CD4-positive, alpha-beta T cell (primary cell): ENCODE results near the gene MAL. TPM values are rescaled to one million over a fixed set of nuclear protein-coding genes. Genes with fewer than 3 reads are reported as not detected.
A peak's percentile ranks its signal among the peaks of the same experiment; 100 is the strongest.

Source experiments
- ATAC-seq: fragments of 200-7000 bp; cut with Tn5 transposase; one replicate; pipeline ENCODE4 v1.10.0; 2022; ENCODE audit warnings: mild to moderate bottlenecking; ENCODE audit not compliant: poor library complexity
- CTCF ChIA-PET: fragments of 350-600 bp; sonication (Branson Sonifier 250); formaldehyde crosslinking; loops from one replicate; lab custom pipeline; 2021; ENCODE audit warnings: antibody characterized with exemption, inconsistent platforms; lab: Charles Lee
- POLR2A ChIA-PET: fragments of 350-600 bp; sonication (Branson Sonifier 250); formaldehyde crosslinking; loops from one replicate; lab custom pipeline; 2021; ENCODE audit warnings: antibody characterized with exemption, inconsistent platforms; lab: Charles Lee
- DNase-seq, 14 experiments: peaks; one replicate each; pipeline ENCODE4 v3.0.0-alpha.2; 2013 to 2020; ENCODE audit warnings: mixed read lengths in 2 of 14
- H3K27ac ChIP-seq, 2 donors: one replicate each; pipeline versions ENCODE4 v1.5.1 to v1.7.0; 2013; ENCODE audit warnings: low read length in 2 of 2, low read depth in 1 of 2, mild to moderate bottlenecking in 1 of 2
- H3K27me3 ChIP-seq, 2 experiments: 1 replicate in 1 of 2; 2 replicates in 1 of 2; pipeline versions ENCODE4 v1.6.1 to v1.7.0; 2013; ENCODE audit warnings: low read length in 2 of 2, control low read depth in 1 of 2, mild to moderate bottlenecking in 1 of 2, moderate library complexity in 1 of 2; ENCODE audit not compliant: insufficient read depth in 2 of 2, control insufficient read depth in 1 of 2
- H3K36me3 ChIP-seq: one replicate; pipeline ENCODE4 v1.6.1; 2013; ENCODE audit warnings: low read length, control low read depth; ENCODE audit not compliant: insufficient read depth
- H3K4me1 ChIP-seq: one replicate; pipeline ENCODE4 v1.6.1; 2013; ENCODE audit warnings: low read length, control low read depth; ENCODE audit not compliant: insufficient read depth
- H3K4me3 ChIP-seq: one replicate; pipeline ENCODE4 v1.5.1; 2013; ENCODE audit warnings: mild to moderate bottlenecking, low read length, moderate library complexity
- H3K9me3 ChIP-seq, 2 experiments: 1 replicate in 1 of 2; 2 replicates in 1 of 2; pipeline versions ENCODE4 v1.6.1 to v1.7.0; 2013; ENCODE audit warnings: low read length in 2 of 2, mild to moderate bottlenecking in 2 of 2, control low read depth in 1 of 2, moderate library complexity in 1 of 2; ENCODE audit not compliant: control insufficient read depth in 1 of 2, insufficient read depth in 1 of 2
- H3K27ac Mint-ChIP-seq: one replicate; pipeline ENCODE4 v1.8.0; 2020; ENCODE audit warnings: mixed read lengths
- H3K27me3 Mint-ChIP-seq: one replicate; pipeline ENCODE4 v1.8.0; 2021; ENCODE audit warnings: mixed read lengths
- H3K36me3 Mint-ChIP-seq: one replicate; pipeline ENCODE4 v1.8.0; 2021; ENCODE audit warnings: low read depth, mixed read lengths
- H3K4me1 Mint-ChIP-seq: one replicate; pipeline ENCODE4 v1.8.0; 2021; ENCODE audit warnings: low read depth, mixed read lengths
- H3K4me3 Mint-ChIP-seq: one replicate; pipeline ENCODE4 v1.8.0; 2020; ENCODE audit warnings: mild to moderate bottlenecking, mixed read lengths
- H3K9me3 Mint-ChIP-seq: one replicate; pipeline ENCODE4 v1.8.0; 2020; ENCODE audit warnings: mixed read lengths
- intact Hi-C, 2 experiments: fragments of 100-400 bp; cut with DNase I in 1 of 2; cut with micrococcal nuclease in 1 of 2; formaldehyde crosslinking; loops; one replicate each; pipeline versions ENCODE4 v1.15.1 to v1.9.0; 2023 to 2025; cut with DNase I, micrococcal nuclease
- total RNA-seq, 174 experiments: library from RNA in 2 of 174; stranded (reverse) in 2 of 174; gene quantifications; one replicate each; pipeline ENCODE4 v1.2.3 and lab custom pipeline; 2021 to 2026
- TF ChIP-seq, protein P1 (sequence below): fragments of 200-600 bp; IDR thresholded peaks from one replicate; pipeline ENCODE4 v1.8.0; 2022; ENCODE audit warnings: antibody characterized with exemption, mild to moderate bottlenecking

The MAL gene
- total RNA-seq, 2 experiments from 2014 or later = 101 to 102 TPM

- Mint-ChIP-seq H3K4me1 (peaks cover 70% of the 10 kb centered on the region), H3K9me3 (no peaks in the 10 kb centered on the region), H3K4me3 (no peak overlapping the region), H3K27me3 (no peaks in the 10 kb centered on the region), H3K27ac (peak overlapping the region; percentile 33), H3K36me3 (peaks cover 4% of the 10 kb centered on the region)
- DNase-seq (peak in 1 of 14 experiments; percentile 25), ATAC-seq (no peak)
- Histone ChIP-seq H3K27ac (no peak overlapping the region), H3K9me3 (no peaks in the 10 kb centered on the region), H3K4me1 (peaks cover 68% of the 10 kb centered on the region), H3K36me3 (peaks cover 5% of the 10 kb centered on the region), H3K27me3 (no peaks in the 10 kb centered on the region), H3K4me3 (no peak overlapping the region)
- TF ChIP-seq, protein P1, sequence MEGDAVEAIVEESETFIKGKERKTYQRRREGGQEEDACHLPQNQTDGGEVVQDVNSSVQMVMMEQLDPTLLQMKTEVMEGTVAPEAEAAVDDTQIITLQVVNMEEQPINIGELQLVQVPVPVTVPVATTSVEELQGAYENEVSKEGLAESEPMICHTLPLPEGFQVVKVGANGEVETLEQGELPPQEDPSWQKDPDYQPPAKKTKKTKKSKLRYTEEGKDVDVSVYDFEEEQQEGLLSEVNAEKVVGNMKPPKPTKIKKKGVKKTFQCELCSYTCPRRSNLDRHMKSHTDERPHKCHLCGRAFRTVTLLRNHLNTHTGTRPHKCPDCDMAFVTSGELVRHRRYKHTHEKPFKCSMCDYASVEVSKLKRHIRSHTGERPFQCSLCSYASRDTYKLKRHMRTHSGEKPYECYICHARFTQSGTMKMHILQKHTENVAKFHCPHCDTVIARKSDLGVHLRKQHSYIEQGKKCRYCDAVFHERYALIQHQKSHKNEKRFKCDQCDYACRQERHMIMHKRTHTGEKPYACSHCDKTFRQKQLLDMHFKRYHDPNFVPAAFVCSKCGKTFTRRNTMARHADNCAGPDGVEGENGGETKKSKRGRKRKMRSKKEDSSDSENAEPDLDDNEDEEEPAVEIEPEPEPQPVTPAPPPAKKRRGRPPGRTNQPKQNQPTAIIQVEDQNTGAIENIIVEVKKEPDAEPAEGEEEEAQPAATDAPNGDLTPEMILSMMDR = no peak
- ChIA-PET POLR2A (interaction anchor here (1.1 to 17.1 kb wide), 4 partner anchors 10 to 32 kb away, joined by 3 to 295 read pairs (median 4); no protein-coding TSS in a partner anchor), CTCF (no interaction called here)
- intact Hi-C loops = loop anchor here in 1 of 2 experiments (2.0 to 5.0 kb wide), 2 partner anchors 16 to 36 kb away; no protein-coding TSS in a partner anchor
Observed at GRCh38 chr2:95058466-95058988, 33.0 kb downstream of the MAL start.

DNA sequence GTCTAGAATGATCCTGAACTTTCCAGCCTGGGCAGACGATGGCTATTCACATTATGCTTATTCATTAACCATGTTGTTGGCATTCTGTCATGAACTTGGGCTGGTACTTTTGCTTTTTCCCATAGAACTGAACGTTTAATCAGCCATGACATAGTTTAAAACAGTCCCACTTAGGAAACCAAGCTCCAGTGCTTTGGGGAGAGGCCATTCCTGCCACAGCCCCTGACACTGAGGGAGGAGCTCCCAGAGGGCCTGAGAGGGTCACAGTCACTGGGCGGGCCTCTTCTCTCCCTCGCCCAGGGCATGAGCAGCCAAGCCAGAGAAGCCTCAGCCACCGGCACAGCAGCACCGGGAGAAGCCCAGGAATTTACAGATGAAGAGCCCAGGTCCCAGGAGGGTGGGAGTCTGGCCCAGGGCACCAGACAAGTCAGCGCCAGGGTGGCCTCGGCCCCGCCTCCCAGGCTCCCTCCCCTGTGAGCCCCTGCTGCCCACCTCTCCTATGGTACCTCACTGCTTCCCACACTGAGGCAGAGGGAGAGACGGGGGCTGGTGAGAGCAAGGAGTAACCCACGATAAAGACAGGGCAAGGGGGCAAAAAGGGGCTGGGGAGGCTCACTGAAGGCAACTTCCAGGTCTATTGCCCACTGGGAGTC is 33.6 kb downstream of the MAL start:
- peak overlapping the region; percentile 33 for H3K27ac Mint-ChIP-seq
- H3K4me1 Mint-ChIP-seq = peaks cover 70% of the 10 kb centered on the region

GRCh38 chr2:95059656-95060370 is 34.3 kb downstream of the MAL start:
- no peak overlapping the region for H3K27ac Mint-ChIP-seq
- intact Hi-C loops = loop anchor here in 1 of 2 experiments (2.0 to 5.0 kb wide), 2 partner anchors 15 to 38 kb away; no protein-coding TSS in a partner anchor
- ChIA-PET POLR2A (interaction anchor here (0.6 to 17.1 kb wide), 4 partner anchors 14 to 72 kb away, joined by 3 to 295 read pairs (median 4); partner anchors contain the start of gene MAL), CTCF (no interaction called here)
- ATAC-seq (no peak), DNase-seq (peak in 1 of 14 experiments; percentile 19)
- H3K4me3 ChIP-seq = no peak overlapping the region
- no peak overlapping the region for H3K27ac ChIP-seq
- no peaks in the 10 kb centered on the region for H3K27me3 Mint-ChIP-seq
- peaks cover 58% of the 10 kb centered on the region for H3K4me1 ChIP-seq
- no peaks in the 10 kb centered on the region for H3K9me3 Mint-ChIP-seq
- no peak overlapping the region for H3K4me3 Mint-ChIP-seq
- TF ChIP-seq, protein P1 = no peak
- no peaks in the 10 kb centered on the region for H3K36me3 ChIP-seq
- no peaks in the 10 kb centered on the region for H3K36me3 Mint-ChIP-seq
- H3K4me1 Mint-ChIP-seq = peaks cover 66% of the 10 kb centered on the region
- H3K9me3 ChIP-seq = no peaks in the 10 kb centered on the region
- H3K27me3 ChIP-seq = no peaks in the 10 kb centered on the region

More for the DNA sequence above, 33.6 kb downstream of the MAL start:
- TF ChIP-seq, protein P1 = no peak
- no peak overlapping the region for H3K27ac ChIP-seq
- Mint-ChIP-seq H3K4me3 (no peak overlapping the region), H3K27me3 (no peaks in the 10 kb centered on the region), H3K9me3 (no peaks in the 10 kb centered on the region), H3K36me3 (no peaks in the 10 kb centered on the region)
- ChIA-PET CTCF (no interaction called here), POLR2A (interaction anchor here (0.6 to 17.1 kb wide), 5 partner anchors 15 to 73 kb away, joined by 3 to 295 read pairs (median 4); partner anchors contain the start of gene MAL)
- intact Hi-C loops = loop anchor here in 1 of 2 experiments (2.0 to 5.0 kb wide), 2 partner anchors 16 to 37 kb away; no protein-coding TSS in a partner anchor
- H3K36me3 ChIP-seq = peaks cover 2% of the 10 kb centered on the region
- peak in 1 of 14 experiments; percentile 26 for DNase-seq
- H3K27me3 ChIP-seq = no peaks in the 10 kb centered on the region
- H3K4me3 ChIP-seq = no peak overlapping the region
- H3K9me3 ChIP-seq = no peaks in the 10 kb centered on the region
- no peak for ATAC-seq
- peaks cover 65% of the 10 kb centered on the region for H3K4me1 ChIP-seq
